ENCODE measurements around the gene RNF227. TPM values are rescaled to one million over a fixed set of nuclear protein-coding genes. Genes with fewer than 3 reads are reported as not detected.

RNF227 gene
- total and polyA plus RNA-seq, 7 donors, result 0.69 to 4.5 (median 3.6) TPM

- Histone ChIP-seq H3K27me3 (no peaks in the 10 kb centered on the region), H3K4me3 (no peak overlapping the region), H3K36me3 (peaks cover 23 to 80% (median 54%) of the 10 kb centered on the region in 4 donors), H3K4me1 (peaks cover 0 to 2% (median 0%) of the 10 kb centered on the region in 4 donors), H3K9me3 (no peaks in the 10 kb centered on the region), H3K27ac (no peak overlapping the region)
- no peak for DNase-seq
- TF ChIP-seq EP300 (IDR thresholded peaks at IDR 0.05) (no peak), POLR2AphosphoS5 (IDR thresholded peaks at IDR 0.05) (no peak), POLR2A (IDR thresholded peaks at IDR 0.05) (no peak)
- TF ChIP-seq, protein P1, sequence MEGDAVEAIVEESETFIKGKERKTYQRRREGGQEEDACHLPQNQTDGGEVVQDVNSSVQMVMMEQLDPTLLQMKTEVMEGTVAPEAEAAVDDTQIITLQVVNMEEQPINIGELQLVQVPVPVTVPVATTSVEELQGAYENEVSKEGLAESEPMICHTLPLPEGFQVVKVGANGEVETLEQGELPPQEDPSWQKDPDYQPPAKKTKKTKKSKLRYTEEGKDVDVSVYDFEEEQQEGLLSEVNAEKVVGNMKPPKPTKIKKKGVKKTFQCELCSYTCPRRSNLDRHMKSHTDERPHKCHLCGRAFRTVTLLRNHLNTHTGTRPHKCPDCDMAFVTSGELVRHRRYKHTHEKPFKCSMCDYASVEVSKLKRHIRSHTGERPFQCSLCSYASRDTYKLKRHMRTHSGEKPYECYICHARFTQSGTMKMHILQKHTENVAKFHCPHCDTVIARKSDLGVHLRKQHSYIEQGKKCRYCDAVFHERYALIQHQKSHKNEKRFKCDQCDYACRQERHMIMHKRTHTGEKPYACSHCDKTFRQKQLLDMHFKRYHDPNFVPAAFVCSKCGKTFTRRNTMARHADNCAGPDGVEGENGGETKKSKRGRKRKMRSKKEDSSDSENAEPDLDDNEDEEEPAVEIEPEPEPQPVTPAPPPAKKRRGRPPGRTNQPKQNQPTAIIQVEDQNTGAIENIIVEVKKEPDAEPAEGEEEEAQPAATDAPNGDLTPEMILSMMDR (IDR thresholded peaks at IDR 0.05), result no peak
- intact Hi-C loops (cut with DNase I), result no loop called here
- WGBS, 2 donors, result 82 to 85% methylated on average over 5 of the region's 5 CpGs
These were observed 30.4 kb upstream of the RNF227 start for GRCh38 chr17:7946441-7946840.

GRCh38 chr17:7945651-7946050, 29.6 kb upstream of the RNF227 start:
- Histone ChIP-seq H3K36me3 (peaks cover 23 to 88% (median 57%) of the 10 kb centered on the region in 4 donors), H3K9me3 (no peaks in the 10 kb centered on the region), H3K4me1 (no peaks in the 10 kb centered on the region), H3K27ac (no peak overlapping the region), H3K4me3 (no peak overlapping the region), H3K27me3 (no peaks in the 10 kb centered on the region)
- DNase-seq, result no peak
- intact Hi-C loops (cut with DNase I), result no loop called here
- 90 to 94% methylated on average over 7 of the region's 7 CpGs for WGBS, 2 donors
- TF ChIP-seq EP300 (IDR thresholded peaks at IDR 0.05), result no peak
- TF ChIP-seq, protein P1 (IDR thresholded peaks at IDR 0.05), result no peak
- TF ChIP-seq POLR2A (IDR thresholded peaks at IDR 0.05), result no peak
- no peak for TF ChIP-seq POLR2AphosphoS5 (IDR thresholded peaks at IDR 0.05)

DNA sequence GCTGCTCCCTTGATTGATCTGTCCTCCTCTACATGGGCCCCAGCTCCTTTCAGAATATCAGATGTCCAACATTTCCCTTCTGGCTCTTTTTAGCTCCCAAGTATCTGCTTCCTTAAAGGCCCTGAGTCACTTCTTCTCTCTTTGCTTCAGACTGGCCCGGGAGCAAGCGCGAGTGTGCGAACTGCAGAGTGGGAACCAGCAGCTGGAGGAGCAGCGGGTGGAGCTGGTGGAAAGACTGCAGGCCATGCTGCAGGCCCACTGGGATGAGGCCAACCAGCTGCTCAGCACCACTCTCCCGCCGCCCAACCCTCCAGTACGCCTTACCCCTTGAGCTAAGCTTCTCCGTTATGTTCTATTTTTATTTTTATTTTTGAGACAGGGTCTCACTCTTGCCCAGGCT, 28.2 kb upstream of the RNF227 start:
- H3K36me3 ChIP-seq, result peaks cover 29 to 95% (median 62%) of the 10 kb centered on the region in 4 donors
- no peaks in the 10 kb centered on the region for H3K27me3 ChIP-seq
- TF ChIP-seq, protein P1 (IDR thresholded peaks at IDR 0.05), result no peak
- TF ChIP-seq EP300 (IDR thresholded peaks at IDR 0.05), result no peak
- no peak for TF ChIP-seq POLR2A (IDR thresholded peaks at IDR 0.05)
- WGBS, 2 donors, result 93 to 97% methylated on average over 9 of the region's 9 CpGs
- H3K4me3 ChIP-seq, result no peak overlapping the region
- H3K9me3 ChIP-seq, result no peaks in the 10 kb centered on the region
- H3K4me1 ChIP-seq, result no peaks in the 10 kb centered on the region
- DNase-seq, result no peak
- no peak overlapping the region for H3K27ac ChIP-seq
- intact Hi-C loops (cut with DNase I), result loop anchor here (5.0 kb wide), 1 partner anchor 38 kb away; no protein-coding TSS in a partner anchor

DNA sequence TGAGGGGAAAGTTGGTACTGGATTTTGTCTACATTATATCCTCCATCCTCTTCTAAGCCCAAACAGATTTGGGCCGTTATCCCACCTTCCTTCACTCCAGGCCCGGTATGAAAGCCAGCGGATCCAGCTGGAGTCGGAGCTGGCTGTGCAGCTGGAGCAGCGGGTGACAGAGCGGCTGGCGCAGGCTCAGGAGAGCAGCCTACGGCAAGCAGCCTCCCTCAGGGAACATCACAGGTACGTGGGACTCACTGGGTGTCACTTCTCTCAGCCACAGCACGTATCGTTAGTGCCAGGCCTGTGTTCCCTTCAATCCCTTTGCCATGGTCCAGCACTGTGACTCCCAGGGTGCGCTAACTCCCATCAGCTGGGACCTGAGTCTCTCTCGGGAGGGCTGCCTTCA, 27.2 kb upstream of the RNF227 start:
- Histone ChIP-seq H3K27me3 (no peaks in the 10 kb centered on the region), H3K27ac (no peak overlapping the region), H3K9me3 (no peaks in the 10 kb centered on the region), H3K36me3 (peaks cover 22 to 95% (median 55%) of the 10 kb centered on the region in 4 donors), H3K4me1 (no peaks in the 10 kb centered on the region), H3K4me3 (no peak overlapping the region)
- intact Hi-C loops (cut with DNase I), result loop anchor here (5.0 kb wide), 1 partner anchor 39 kb away; no protein-coding TSS in a partner anchor
- 92% methylated on average over 13 of the region's 13 CpGs for WGBS, 2 donors
- TF ChIP-seq, protein P1 (IDR thresholded peaks at IDR 0.05), result no peak
- TF ChIP-seq EP300 (IDR thresholded peaks at IDR 0.05) (no peak), POLR2AphosphoS5 (IDR thresholded peaks at IDR 0.05) (no peak), POLR2A (IDR thresholded peaks at IDR 0.05) (no peak)
- no peak for DNase-seq

DNA sequence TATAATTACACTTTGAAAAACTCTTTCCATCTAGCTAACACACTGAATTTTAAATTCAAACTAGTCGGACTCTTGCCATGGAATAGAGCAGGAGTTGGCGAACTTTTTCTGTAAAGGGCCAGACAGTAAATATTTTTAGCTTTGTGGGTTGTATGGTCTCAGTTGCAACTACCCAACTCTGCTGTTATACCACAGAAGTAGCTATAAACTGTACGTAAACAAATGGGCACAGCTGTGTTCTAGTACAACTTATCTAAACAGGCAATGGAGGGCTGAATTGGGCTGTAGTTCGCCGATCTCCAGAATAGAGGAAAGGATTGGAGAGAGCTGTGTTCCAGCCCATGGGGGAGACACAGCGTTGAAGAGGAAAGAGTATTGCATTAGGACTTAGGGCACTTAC, 24.7 kb upstream of the RNF227 start:
- Histone ChIP-seq H3K27me3 (no peaks in the 10 kb centered on the region), H3K9me3 (no peaks in the 10 kb centered on the region), H3K4me1 (peaks cover 0 to 5% (median 0%) of the 10 kb centered on the region in 4 donors), H3K36me3 (peaks cover 22 to 95% (median 38%) of the 10 kb centered on the region in 4 donors), H3K27ac (no peak overlapping the region), H3K4me3 (no peak overlapping the region)
- no peak for DNase-seq
- intact Hi-C loops (cut with DNase I), result loop anchor here (5.0 kb wide), 1 partner anchor 42 kb away; no protein-coding TSS in a partner anchor
- no peak for TF ChIP-seq POLR2A (IDR thresholded peaks at IDR 0.05)
- TF ChIP-seq EP300 (IDR thresholded peaks at IDR 0.05), result no peak
- TF ChIP-seq, protein P1 (IDR thresholded peaks at IDR 0.05), result no peak
- no peak for TF ChIP-seq POLR2AphosphoS5 (IDR thresholded peaks at IDR 0.05)
- WGBS, 2 donors, result 89% methylated on average over 6 of the region's 6 CpGs

All from sigmoid colon (tissue), 7 donors.